ENCODE results near the gene FCGR1A.
"Not testable (repeated sequence)": the region's sequence is repeated elsewhere in the genome, so short reads cannot be mapped to it uniquely, and the experiment has no call there.

The FCGR1A gene

GRCh38 chr1:149782600-149782999 lies at the start of gene FCGR1A:
TSS of gene FCGR1A (plus strand) at chr1:149782694. CDS start at chr1:149782744, 50 bp downstream.
- not testable (repeated sequence) for H3K9ac ChIP-seq (ENCODE audit: low read length); H3F3A ChIP-seq (ENCODE audit: insufficient read depth, low read length); H3K27ac ChIP-seq (ENCODE audit: low read depth, low read length, poor library complexity, severe bottlenecking); H3K4me1 ChIP-seq (ENCODE audit: insufficient read depth, low read length, severe bottlenecking); H3K36me3 ChIP-seq (ENCODE audit: insufficient read depth, low read length); H3K27me3 ChIP-seq (ENCODE audit: insufficient read depth, low read length); H2AFZ ChIP-seq (ENCODE audit: low read length); H3K9me2 ChIP-seq (ENCODE audit: low read depth, low read length); H3K4me2 ChIP-seq (ENCODE audit: low read length); H3K4me3 ChIP-seq (ENCODE audit: low read depth, low read length, poor library complexity, severe bottlenecking); H4K20me1 ChIP-seq (ENCODE audit: insufficient read depth, low read length); H3K9me3 ChIP-seq (ENCODE audit: low read length); H3K79me2 ChIP-seq (ENCODE audit: insufficient read depth, low read length)

- not testable (repeated sequence) for H3K27me3 ChIP-seq (ENCODE audit: insufficient read depth, low read length); H3K36me3 ChIP-seq (ENCODE audit: insufficient read depth, low read length); H3K79me2 ChIP-seq (ENCODE audit: insufficient read depth, low read length); H4K20me1 ChIP-seq (ENCODE audit: insufficient read depth, low read length); H3K4me2 ChIP-seq (ENCODE audit: low read length); H3F3A ChIP-seq (ENCODE audit: insufficient read depth, low read length); H3K4me1 ChIP-seq (ENCODE audit: insufficient read depth, low read length, severe bottlenecking); H3K9me2 ChIP-seq (ENCODE audit: low read depth, low read length); H3K4me3 ChIP-seq (ENCODE audit: low read depth, low read length, poor library complexity, severe bottlenecking); H3K9me3 ChIP-seq (ENCODE audit: low read length); H2AFZ ChIP-seq (ENCODE audit: low read length); H3K27ac ChIP-seq (ENCODE audit: low read depth, low read length, poor library complexity, severe bottlenecking); H3K9ac ChIP-seq (ENCODE audit: low read length)
Measured at GRCh38 chr1:149732781-149733180, 49.7 kb upstream of the FCGR1A start.

- H4K20me1 ChIP-seq (ENCODE audit: insufficient read depth, low read length); H3K27ac ChIP-seq (ENCODE audit: low read depth, low read length, poor library complexity, severe bottlenecking); H2AFZ ChIP-seq (ENCODE audit: low read length); H3K9me2 ChIP-seq (ENCODE audit: low read depth, low read length); H3F3A ChIP-seq (ENCODE audit: insufficient read depth, low read length); H3K9me3 ChIP-seq (ENCODE audit: low read length); H3K36me3 ChIP-seq (ENCODE audit: insufficient read depth, low read length); H3K4me2 ChIP-seq (ENCODE audit: low read length); H3K79me2 ChIP-seq (ENCODE audit: insufficient read depth, low read length); H3K9ac ChIP-seq (ENCODE audit: low read length); H3K27me3 ChIP-seq (ENCODE audit: insufficient read depth, low read length); H3K4me1 ChIP-seq (ENCODE audit: insufficient read depth, low read length, severe bottlenecking); H3K4me3 ChIP-seq (ENCODE audit: low read depth, low read length, poor library complexity, severe bottlenecking): not testable (repeated sequence)
Measured at GRCh38 chr1:149734692-149735091, 47.8 kb upstream of the FCGR1A start.

- H3K4me2 ChIP-seq (ENCODE audit: low read length); H3K4me3 ChIP-seq (ENCODE audit: low read depth, low read length, poor library complexity, severe bottlenecking); H2AFZ ChIP-seq (ENCODE audit: low read length): not testable (repeated sequence)
Measured at GRCh38 chr1:149740148-149740581, 42.3 kb upstream of the FCGR1A start.

GRCh38 chr1:149740590-149741230 lies 41.8 kb upstream of the FCGR1A start:
- not testable (repeated sequence) for H3K9me3 ChIP-seq (ENCODE audit: low read length); H3K4me3 ChIP-seq (ENCODE audit: low read depth, low read length, poor library complexity, severe bottlenecking); H3K79me2 ChIP-seq (ENCODE audit: insufficient read depth, low read length); H3K9ac ChIP-seq (ENCODE audit: low read length); H3K9me2 ChIP-seq (ENCODE audit: low read depth, low read length); H4K20me1 ChIP-seq (ENCODE audit: insufficient read depth, low read length); H3K27me3 ChIP-seq (ENCODE audit: insufficient read depth, low read length); H3K4me2 ChIP-seq (ENCODE audit: low read length); H3F3A ChIP-seq (ENCODE audit: insufficient read depth, low read length); H3K27ac ChIP-seq (ENCODE audit: low read depth, low read length, poor library complexity, severe bottlenecking); H3K36me3 ChIP-seq (ENCODE audit: insufficient read depth, low read length); H3K4me1 ChIP-seq (ENCODE audit: insufficient read depth, low read length, severe bottlenecking); H2AFZ ChIP-seq (ENCODE audit: low read length)

More at GRCh38 chr1:149740148-149740581, 42.3 kb upstream of the FCGR1A start:
- not testable (repeated sequence) for H3K27ac ChIP-seq (ENCODE audit: low read depth, low read length, poor library complexity, severe bottlenecking); H3K9me2 ChIP-seq (ENCODE audit: low read depth, low read length); H3K27me3 ChIP-seq (ENCODE audit: insufficient read depth, low read length); H3K36me3 ChIP-seq (ENCODE audit: insufficient read depth, low read length); H3K4me1 ChIP-seq (ENCODE audit: insufficient read depth, low read length, severe bottlenecking); H3K9ac ChIP-seq (ENCODE audit: low read length); H3F3A ChIP-seq (ENCODE audit: insufficient read depth, low read length); H3K9me3 ChIP-seq (ENCODE audit: low read length); H4K20me1 ChIP-seq (ENCODE audit: insufficient read depth, low read length); H3K79me2 ChIP-seq (ENCODE audit: insufficient read depth, low read length)

GRCh38 chr1:149741914-149742313 lies 40.6 kb upstream of the FCGR1A start:
- not testable (repeated sequence) for H3K9me2 ChIP-seq (ENCODE audit: low read depth, low read length); H3K27me3 ChIP-seq (ENCODE audit: insufficient read depth, low read length); H3F3A ChIP-seq (ENCODE audit: insufficient read depth, low read length); H3K79me2 ChIP-seq (ENCODE audit: insufficient read depth, low read length); H3K36me3 ChIP-seq (ENCODE audit: insufficient read depth, low read length); H3K9ac ChIP-seq (ENCODE audit: low read length); H3K27ac ChIP-seq (ENCODE audit: low read depth, low read length, poor library complexity, severe bottlenecking); H2AFZ ChIP-seq (ENCODE audit: low read length); H3K9me3 ChIP-seq (ENCODE audit: low read length); H4K20me1 ChIP-seq (ENCODE audit: insufficient read depth, low read length); H3K4me2 ChIP-seq (ENCODE audit: low read length); H3K4me1 ChIP-seq (ENCODE audit: insufficient read depth, low read length, severe bottlenecking); H3K4me3 ChIP-seq (ENCODE audit: low read depth, low read length, poor library complexity, severe bottlenecking)

- not testable (repeated sequence) for H3K4me3 ChIP-seq (ENCODE audit: low read depth, low read length, poor library complexity, severe bottlenecking)
Measured at GRCh38 chr1:149746463-149747356, 35.8 kb upstream of the FCGR1A start.

More at GRCh38 chr1:149746463-149747356, 35.8 kb upstream of the FCGR1A start:
- not testable (repeated sequence) for H3K27ac ChIP-seq (ENCODE audit: low read depth, low read length, poor library complexity, severe bottlenecking); H3K9me3 ChIP-seq (ENCODE audit: low read length); H3K4me1 ChIP-seq (ENCODE audit: insufficient read depth, low read length, severe bottlenecking); H3K36me3 ChIP-seq (ENCODE audit: insufficient read depth, low read length); H3K9me2 ChIP-seq (ENCODE audit: low read depth, low read length); H3K9ac ChIP-seq (ENCODE audit: low read length); H3F3A ChIP-seq (ENCODE audit: insufficient read depth, low read length); H3K27me3 ChIP-seq (ENCODE audit: insufficient read depth, low read length); H3K4me2 ChIP-seq (ENCODE audit: low read length); H3K79me2 ChIP-seq (ENCODE audit: insufficient read depth, low read length); H2AFZ ChIP-seq (ENCODE audit: low read length); H4K20me1 ChIP-seq (ENCODE audit: insufficient read depth, low read length)
